Activated CD8-positive, alpha-beta memory T cell treated with anti-CD3 and anti-CD28 coated beads, Interleukin-2, amount 10 ng/mL, durations not matched to agents 7 days and 5 days (primary cell): ENCODE data around the gene ABI1. TPM values are rescaled to one million over a fixed set of nuclear protein-coding genes. Genes with fewer than 3 reads are reported as not detected.
A peak's percentile ranks its signal among the peaks of the same experiment; 100 is the strongest.

Experiments
- ATAC-seq: fragments of 150-1000 bp; cut with Tn5 transposase; one replicate; pipeline ENCODE4 v1.10.0; 2021; ENCODE audit warnings: moderate library complexity
- CTCF ChIA-PET: fragments of 350-600 bp; sonication (Branson Sonifier 250); formaldehyde crosslinking; loops from one replicate; lab custom pipeline; 2021; ENCODE audit warnings: antibody characterized with exemption; lab: Charles Lee
- DNase-seq: peaks from one replicate; pipeline ENCODE4 v3.0.0-alpha.2; 2020
- H3K27ac Mint-ChIP-seq: one replicate; pipeline ENCODE4 v1.8.0; 2021; ENCODE audit warnings: mild to moderate bottlenecking, mixed read lengths
- H3K27me3 Mint-ChIP-seq: one replicate; pipeline ENCODE4 v1.8.0; 2021; ENCODE audit warnings: mixed read lengths
- H3K36me3 Mint-ChIP-seq: one replicate; pipeline ENCODE4 v1.8.0; 2021; ENCODE audit warnings: mild to moderate bottlenecking, mixed read lengths
- H3K4me1 Mint-ChIP-seq: one replicate; pipeline ENCODE4 v1.8.0; 2021; ENCODE audit warnings: mixed read lengths
- H3K4me3 Mint-ChIP-seq: one replicate; pipeline ENCODE4 v1.8.0; 2021; ENCODE audit warnings: mild to moderate bottlenecking, moderate library complexity, mixed read lengths
- H3K9me3 Mint-ChIP-seq: one replicate; pipeline ENCODE4 v1.8.0; 2022; ENCODE audit warnings: low read depth, mixed read lengths
- total RNA-seq, 2 experiments: library from RNA; stranded (reverse); gene quantifications; one replicate each; pipeline ENCODE4 v1.2.3, GENCODE V29; 2021

Gene ABI1
- total RNA-seq, 2 experiments from 2014 or later = 55.1 to 55.4 TPM

DNA sequence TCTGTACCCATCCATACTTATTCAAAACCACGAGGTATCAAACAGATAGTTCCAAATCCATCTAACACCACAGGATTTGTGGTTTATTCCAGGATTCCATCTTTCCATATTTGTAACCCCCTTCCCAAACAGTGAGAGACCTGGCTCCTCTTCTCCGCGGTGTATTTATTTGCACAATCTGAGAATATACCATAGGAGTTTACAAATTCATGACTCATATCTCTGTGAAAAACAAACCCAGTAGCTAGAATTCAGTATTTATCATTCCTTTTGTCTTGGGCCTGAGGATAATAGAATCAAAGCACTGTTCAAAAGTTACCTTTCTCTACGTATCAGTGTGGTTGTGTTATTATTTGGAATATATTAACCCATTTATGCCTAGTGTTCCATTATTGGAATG, 131.4 kb downstream of the ABI1 start:
- DNase-seq = no peak
- Mint-ChIP-seq H3K4me1 (peaks cover 8% of the 10 kb centered on the region), H3K27ac (no peak overlapping the region), H3K27me3 (no peaks in the 10 kb centered on the region), H3K36me3 (peaks cover 40% of the 10 kb centered on the region), H3K4me3 (no peak overlapping the region), H3K9me3 (no peaks in the 10 kb centered on the region)
- CTCF ChIA-PET = interaction anchor here (0.7 to 1.9 kb wide), 4 partner anchors 23 to 153 kb away, joined by 3 to 6 read pairs (median 4); partner anchors contain the start of gene ABI1
- no peak for ATAC-seq

DNA sequence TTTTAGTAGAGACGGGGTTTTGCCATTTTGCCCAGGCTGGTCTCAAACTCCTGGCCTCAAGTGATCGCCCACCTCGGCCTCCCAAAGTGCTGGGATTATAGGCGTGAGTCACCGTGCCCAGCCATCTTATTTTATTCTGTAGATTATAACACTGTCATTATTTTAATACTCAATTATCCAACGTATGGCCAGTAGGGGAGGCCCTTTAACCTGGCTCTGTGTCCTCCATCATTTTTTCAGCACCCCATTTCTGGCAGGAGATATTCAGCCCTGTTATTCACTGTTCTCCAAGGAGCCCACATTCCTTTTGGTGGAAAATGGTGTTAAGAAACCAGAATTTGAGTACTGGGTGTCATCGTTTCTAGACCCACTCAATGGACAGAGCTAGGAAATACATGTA, 131.8 kb downstream of the ABI1 start:
- ATAC-seq (no peak), DNase-seq (no peak)
- Mint-ChIP-seq H3K9me3 (no peaks in the 10 kb centered on the region), H3K27ac (no peak overlapping the region), H3K4me1 (peaks cover 8% of the 10 kb centered on the region), H3K27me3 (no peaks in the 10 kb centered on the region), H3K4me3 (no peak overlapping the region), H3K36me3 (peaks cover 43% of the 10 kb centered on the region)
- CTCF ChIA-PET = interaction anchor here (0.7 to 3.5 kb wide), 5 partner anchors 11 to 153 kb away, joined by 3 to 27 read pairs (median 4); partner anchors contain the start of gene ABI1

DNA sequence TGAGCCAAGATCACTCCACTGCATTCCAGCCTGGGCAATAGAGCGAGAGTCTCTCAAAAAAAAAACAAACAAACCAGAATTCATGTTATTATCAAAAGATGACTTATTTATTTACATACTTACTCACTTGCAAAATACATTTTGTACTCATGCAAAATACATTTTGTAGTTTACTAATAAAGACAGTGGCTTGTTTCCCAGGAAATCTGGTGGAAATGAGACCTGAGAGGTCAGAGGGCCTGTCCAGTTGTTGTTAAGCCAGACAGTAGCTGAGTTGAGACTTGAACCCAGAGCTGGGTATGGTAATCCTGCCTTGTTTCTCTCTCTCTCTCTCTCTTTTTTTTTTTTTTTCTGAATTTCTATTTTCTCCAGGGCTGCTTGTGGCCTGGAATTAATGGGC, 133.8 kb downstream of the ABI1 start:
- no peaks in the 10 kb centered on the region for H3K9me3 Mint-ChIP-seq
- H3K36me3 Mint-ChIP-seq = peaks cover 44% of the 10 kb centered on the region
- H3K4me3 Mint-ChIP-seq = no peak overlapping the region
- CTCF ChIA-PET = interaction anchor here (0.7 to 3.5 kb wide), 19 partner anchors 9 to 480 kb away, joined by 3 to 65 read pairs (median 4); partner anchors contain the start of genes ABI1 and YME1L1
- H3K27ac Mint-ChIP-seq = no peak overlapping the region
- ATAC-seq (no peak), DNase-seq (no peak)
- H3K4me1 Mint-ChIP-seq = peaks cover 8% of the 10 kb centered on the region
- H3K27me3 Mint-ChIP-seq = no peaks in the 10 kb centered on the region

DNA sequence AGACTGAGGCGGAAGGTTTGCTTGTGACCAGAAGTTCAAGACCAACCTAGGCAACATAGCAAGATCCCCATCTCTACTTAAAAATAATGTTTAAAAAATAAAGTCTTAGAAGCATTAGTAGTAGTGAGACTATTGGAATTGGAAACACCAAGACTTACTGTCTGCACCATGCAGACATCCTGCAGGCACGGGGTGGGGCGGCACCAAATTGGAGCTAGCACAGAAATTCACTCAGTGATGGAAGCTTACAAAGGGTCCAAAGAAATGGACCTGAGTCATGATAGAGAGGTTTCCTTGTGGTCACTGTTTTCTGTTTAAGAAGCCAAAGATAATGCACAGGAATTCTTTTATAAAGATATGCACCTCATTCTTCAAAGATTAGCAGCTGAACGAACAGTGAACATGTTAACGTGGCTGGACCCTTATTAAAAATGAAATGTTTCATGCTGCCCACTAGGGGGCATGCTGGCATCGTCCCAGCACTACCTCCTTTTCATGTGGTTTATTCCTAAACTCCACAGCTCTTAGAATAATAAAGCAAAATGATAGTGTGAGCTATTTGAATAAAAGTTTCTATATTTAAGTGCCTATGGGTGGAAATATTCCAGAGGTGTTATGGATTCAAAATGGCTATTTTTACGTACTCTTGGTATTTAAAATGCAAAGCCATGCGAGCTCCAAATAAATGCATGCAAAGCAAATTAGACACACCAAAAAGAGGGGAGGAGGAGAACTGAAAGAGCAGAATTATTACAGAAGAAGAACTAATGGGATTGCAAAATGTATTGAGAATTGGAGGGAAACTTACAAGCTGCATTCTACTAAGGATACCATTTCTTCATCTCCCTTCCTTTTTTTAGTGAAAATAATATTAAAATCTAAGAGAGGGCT, 134.7 kb downstream of the ABI1 start:
- no peak for ATAC-seq
- peaks cover 18% of the 10 kb centered on the region for H3K4me1 Mint-ChIP-seq
- CTCF ChIA-PET = interaction anchor here (0.6 to 3.5 kb wide), 30 partner anchors 10 to 405 kb away, joined by 3 to 65 read pairs (median 4); partner anchors contain the start of genes ABI1 and PDSS1

DNA sequence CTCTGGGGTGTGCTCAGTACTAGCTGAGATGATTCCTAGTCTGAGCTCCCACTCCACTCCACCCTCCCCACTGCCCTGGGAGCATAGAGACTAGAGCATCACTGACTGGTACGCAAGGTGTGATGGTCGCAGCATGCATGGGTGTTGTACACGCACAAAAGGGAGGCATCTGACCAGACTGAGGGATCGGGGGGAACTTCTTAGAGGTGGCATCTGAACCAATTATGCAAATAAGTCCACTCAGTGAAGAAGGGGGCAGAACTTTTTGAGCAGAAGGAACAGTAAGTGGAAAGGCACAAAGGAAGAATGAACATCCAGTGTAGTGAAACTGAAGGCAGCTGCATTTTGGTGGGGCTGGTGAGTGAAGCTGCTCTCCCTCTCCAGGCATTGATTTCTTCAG, 137.7 kb downstream of the ABI1 start:
- no peaks in the 10 kb centered on the region for H3K27me3 Mint-ChIP-seq
- H3K4me1 Mint-ChIP-seq = peaks cover 22% of the 10 kb centered on the region
- no peak for DNase-seq
- CTCF ChIA-PET = interaction anchor here (0.9 to 1.4 kb wide), 3 partner anchors 12 to 159 kb away, joined by 3 to 9 read pairs (median 3); no protein-coding TSS in a partner anchor
- no peak for ATAC-seq
- H3K36me3 Mint-ChIP-seq = peaks cover 50% of the 10 kb centered on the region
- no peaks in the 10 kb centered on the region for H3K9me3 Mint-ChIP-seq
- H3K27ac Mint-ChIP-seq = peak overlapping the region; percentile 57
- no peak overlapping the region for H3K4me3 Mint-ChIP-seq

More for the DNA sequence above, 134.7 kb downstream of the ABI1 start:
- Mint-ChIP-seq H3K27me3 (no peaks in the 10 kb centered on the region), H3K9me3 (no peaks in the 10 kb centered on the region), H3K27ac (peak overlapping the region; percentile 28), H3K36me3 (peaks cover 40% of the 10 kb centered on the region), H3K4me3 (no peak overlapping the region)
- DNase-seq = peak; percentile 55

DNA sequence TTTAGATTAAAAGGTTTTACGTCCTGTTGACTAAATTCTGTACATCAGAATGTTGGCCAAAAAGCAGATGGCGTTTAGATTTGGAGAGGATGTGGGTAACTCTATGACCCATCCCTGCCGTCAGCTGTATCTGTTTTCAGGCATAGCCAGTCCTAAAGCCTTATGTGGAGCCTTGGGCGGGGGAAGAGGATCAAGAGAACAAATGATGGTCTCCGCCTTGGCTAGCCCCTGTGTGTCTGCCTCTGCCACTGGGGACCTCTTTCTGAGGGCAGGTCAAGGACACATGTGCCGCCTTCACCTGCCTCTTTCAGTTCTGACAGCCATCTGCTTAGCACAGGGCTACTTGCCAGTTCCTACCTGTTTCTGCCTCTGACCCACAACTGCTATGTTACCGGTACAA, 139.2 kb downstream of the ABI1 start:
- CTCF ChIA-PET = interaction anchor here (0.7 to 1.5 kb wide), 3 partner anchors 9 to 386 kb away, joined by 3 to 4 read pairs (median 3); partner anchors contain the start of gene ABI1

DNA sequence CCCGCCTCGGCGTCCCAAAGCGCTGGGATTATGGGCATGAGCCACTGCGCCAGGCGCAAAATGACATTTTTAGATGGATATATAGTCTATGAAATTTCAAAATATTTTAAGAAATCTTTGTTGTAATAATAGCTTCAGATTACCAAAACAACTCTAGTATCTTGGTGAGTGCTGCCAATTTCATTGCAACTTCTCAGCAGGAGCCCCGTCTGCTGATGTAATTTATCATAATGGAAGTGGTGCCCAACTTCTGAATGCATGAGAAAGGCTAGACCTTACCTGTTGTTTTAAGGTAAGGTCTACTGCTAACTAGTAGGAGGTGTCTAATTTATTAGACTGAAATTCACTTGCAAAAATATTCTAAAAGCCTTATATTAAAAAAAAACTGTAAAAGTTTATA, 143.3 kb downstream of the ABI1 start:
- no peak for DNase-seq
- CTCF ChIA-PET = interaction anchor here (4.6 kb wide), 1 partner anchor 9 kb away, joined by 21 read pairs; no protein-coding TSS in a partner anchor
- Mint-ChIP-seq H3K27ac (no peak overlapping the region), H3K4me1 (peaks cover 18% of the 10 kb centered on the region), H3K4me3 (no peak overlapping the region), H3K36me3 (peaks cover 46% of the 10 kb centered on the region), H3K9me3 (no peaks in the 10 kb centered on the region), H3K27me3 (no peaks in the 10 kb centered on the region)
- no peak for ATAC-seq

More for the DNA sequence above, 139.2 kb downstream of the ABI1 start:
- Mint-ChIP-seq H3K9me3 (no peaks in the 10 kb centered on the region), H3K27ac (peak overlapping the region; percentile 98), H3K36me3 (peaks cover 49% of the 10 kb centered on the region), H3K27me3 (no peaks in the 10 kb centered on the region), H3K4me1 (peaks cover 22% of the 10 kb centered on the region), H3K4me3 (peak overlapping the region; percentile 15)
- DNase-seq = peak; percentile 90
- peak; percentile 96 for ATAC-seq

DNA sequence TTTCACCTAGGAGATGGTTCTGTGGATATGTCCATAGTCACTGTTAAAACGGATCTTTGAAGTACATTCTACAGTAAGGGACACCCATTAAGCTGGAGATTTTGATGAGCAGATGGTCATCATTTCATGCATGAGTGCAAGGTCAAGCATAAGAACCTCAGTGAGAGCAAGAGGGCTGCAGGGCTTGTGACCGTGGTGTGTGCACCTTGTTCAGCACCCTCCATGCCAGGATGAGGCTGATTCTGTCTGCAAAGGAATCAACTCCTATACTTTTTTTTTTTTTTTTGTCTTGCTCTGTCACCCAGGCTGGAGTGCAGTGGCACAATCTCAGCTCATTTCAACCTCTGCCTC, 145.6 kb downstream of the ABI1 start:
- peaks cover 10% of the 10 kb centered on the region for H3K4me1 Mint-ChIP-seq
- H3K27me3 Mint-ChIP-seq = no peaks in the 10 kb centered on the region
- H3K9me3 Mint-ChIP-seq = no peaks in the 10 kb centered on the region
- H3K4me3 Mint-ChIP-seq = no peak overlapping the region
- no peak overlapping the region for H3K27ac Mint-ChIP-seq
- CTCF ChIA-PET = interaction anchor here (0.9 to 4.6 kb wide), 2 partner anchors 11 to 141 kb away, joined by 4 to 21 read pairs; no protein-coding TSS in a partner anchor
- no peak for DNase-seq
- peaks cover 56% of the 10 kb centered on the region for H3K36me3 Mint-ChIP-seq
- no peak for ATAC-seq

DNA sequence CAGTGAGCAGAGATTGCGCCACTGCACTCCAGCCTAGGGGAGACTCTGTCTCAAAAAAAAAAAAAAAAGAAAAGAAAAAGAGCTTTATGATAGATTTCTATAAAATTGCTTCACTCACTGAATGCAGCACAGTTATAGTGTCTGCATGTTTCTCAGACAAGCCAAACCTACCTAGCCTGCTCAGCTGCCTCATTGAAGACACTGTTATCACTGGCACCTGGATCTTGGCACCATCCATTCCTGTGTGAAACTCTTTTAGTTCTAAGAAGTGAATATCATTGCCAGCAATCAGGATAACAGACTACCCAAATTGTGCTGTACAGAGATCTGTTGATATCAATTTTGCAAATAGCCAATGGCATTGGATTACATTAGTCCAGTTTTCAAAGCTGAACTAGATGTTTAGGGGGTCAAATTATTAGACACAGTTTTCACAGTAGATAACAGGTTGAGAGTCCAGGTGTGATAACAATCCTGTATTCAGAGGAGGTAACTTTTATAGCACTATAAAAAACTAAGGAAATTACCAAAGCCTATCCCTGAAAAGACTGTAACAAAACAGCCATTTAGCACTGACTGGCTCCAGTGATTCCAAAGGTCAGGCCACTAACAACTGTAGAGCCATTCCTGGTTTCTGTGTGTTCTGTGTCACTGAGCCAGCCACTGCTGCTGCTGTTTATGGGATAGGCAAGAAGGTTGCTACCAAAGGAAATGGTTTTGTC, 146.2 kb downstream of the ABI1 start:
- Mint-ChIP-seq H3K36me3 (peaks cover 52% of the 10 kb centered on the region), H3K9me3 (no peaks in the 10 kb centered on the region), H3K27ac (peak overlapping the region; percentile 52), H3K4me3 (no peak overlapping the region), H3K4me1 (peaks cover 8% of the 10 kb centered on the region), H3K27me3 (no peaks in the 10 kb centered on the region)
- no peak for DNase-seq
- CTCF ChIA-PET = interaction anchor here (4.6 kb wide), 1 partner anchor 12 kb away, joined by 21 read pairs; no protein-coding TSS in a partner anchor
- ATAC-seq = no peak

DNA sequence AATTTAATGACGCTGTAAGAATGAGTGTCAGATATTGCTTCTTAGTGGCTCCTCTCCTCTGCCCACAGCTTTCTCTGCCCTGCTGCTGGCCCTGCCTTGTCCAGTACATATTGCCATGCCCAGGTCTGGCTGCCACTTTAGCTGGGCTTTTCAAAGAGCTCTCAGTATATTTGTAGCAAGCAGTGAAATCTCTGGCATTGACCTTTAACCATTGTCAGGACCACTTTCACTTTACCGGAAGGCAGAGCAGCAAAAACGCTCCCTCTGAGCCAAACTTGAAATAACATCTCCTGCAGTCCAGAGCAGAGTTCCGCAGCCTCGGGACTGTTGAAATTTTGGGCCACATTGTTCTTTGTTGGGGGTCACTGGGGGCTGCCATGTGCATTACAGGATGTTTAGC, 149.4 kb downstream of the ABI1 start:
- DNase-seq = no peak

DNA sequence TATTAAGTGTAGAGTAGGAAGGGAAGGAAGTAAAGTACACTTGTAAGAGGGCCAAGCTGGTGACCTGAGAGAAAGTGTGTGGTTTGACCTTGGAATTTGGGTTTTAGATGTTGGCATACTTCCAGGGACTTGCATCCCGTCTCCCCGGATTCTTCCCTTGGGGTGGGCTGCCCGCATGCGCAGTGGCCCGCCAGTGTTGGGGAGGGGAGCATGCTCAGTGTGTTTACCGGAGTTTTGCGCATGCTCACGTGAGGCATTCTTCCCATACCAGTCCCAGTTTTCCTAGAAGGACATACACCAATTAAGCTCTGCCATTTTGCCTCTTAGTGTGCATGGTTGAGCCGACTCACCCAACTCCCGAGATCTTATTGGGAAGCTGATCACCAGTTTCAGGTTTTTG, 153.8 kb downstream of the ABI1 start:
- H3K4me1 Mint-ChIP-seq = peaks cover 42% of the 10 kb centered on the region
- no peak overlapping the region for H3K4me3 Mint-ChIP-seq
- DNase-seq (no peak), ATAC-seq (no peak)
- CTCF ChIA-PET = interaction anchor here (1.6 kb wide), 1 partner anchor 24 kb away, joined by 3 read pairs; no protein-coding TSS in a partner anchor
- H3K27ac Mint-ChIP-seq = no peak overlapping the region
- no peaks in the 10 kb centered on the region for H3K9me3 Mint-ChIP-seq
- peaks cover 67% of the 10 kb centered on the region for H3K36me3 Mint-ChIP-seq
- H3K27me3 Mint-ChIP-seq = no peaks in the 10 kb centered on the region

More for the DNA sequence above, 149.4 kb downstream of the ABI1 start:
- H3K4me3 Mint-ChIP-seq = no peak overlapping the region
- H3K36me3 Mint-ChIP-seq = peaks cover 62% of the 10 kb centered on the region
- H3K27ac Mint-ChIP-seq = peak overlapping the region; percentile 8
- no peaks in the 10 kb centered on the region for H3K27me3 Mint-ChIP-seq
- H3K4me1 Mint-ChIP-seq = peaks cover 22% of the 10 kb centered on the region
- no peaks in the 10 kb centered on the region for H3K9me3 Mint-ChIP-seq
- CTCF ChIA-PET = no interaction called here
- ATAC-seq = no peak

DNA sequence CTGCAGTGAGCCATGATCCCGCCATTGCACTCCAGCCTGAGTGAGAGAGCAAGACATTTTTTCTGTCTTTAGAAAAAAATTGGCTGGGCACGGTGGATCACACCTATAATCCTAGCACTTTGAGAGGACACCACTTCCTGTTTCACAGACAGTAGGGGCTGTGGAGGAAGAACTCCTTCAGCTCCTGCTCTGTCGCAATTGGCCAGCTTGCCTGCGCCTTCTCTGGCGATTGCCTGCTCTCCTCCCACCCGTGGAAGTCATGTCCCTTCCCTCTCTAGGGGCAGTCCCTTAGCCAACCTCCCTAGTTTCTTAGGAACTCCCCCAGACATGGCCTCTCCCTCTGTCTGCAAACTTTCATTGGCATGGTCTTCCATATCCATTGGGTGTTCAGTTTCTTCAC, 154.6 kb downstream of the ABI1 start:
- Mint-ChIP-seq H3K4me1 (peaks cover 45% of the 10 kb centered on the region), H3K36me3 (peaks cover 64% of the 10 kb centered on the region), H3K27me3 (no peaks in the 10 kb centered on the region), H3K27ac (peak overlapping the region; percentile 58), H3K9me3 (no peaks in the 10 kb centered on the region), H3K4me3 (no peak overlapping the region)
- DNase-seq (no peak), ATAC-seq (peak; percentile 20)
- CTCF ChIA-PET = no interaction called here

DNA sequence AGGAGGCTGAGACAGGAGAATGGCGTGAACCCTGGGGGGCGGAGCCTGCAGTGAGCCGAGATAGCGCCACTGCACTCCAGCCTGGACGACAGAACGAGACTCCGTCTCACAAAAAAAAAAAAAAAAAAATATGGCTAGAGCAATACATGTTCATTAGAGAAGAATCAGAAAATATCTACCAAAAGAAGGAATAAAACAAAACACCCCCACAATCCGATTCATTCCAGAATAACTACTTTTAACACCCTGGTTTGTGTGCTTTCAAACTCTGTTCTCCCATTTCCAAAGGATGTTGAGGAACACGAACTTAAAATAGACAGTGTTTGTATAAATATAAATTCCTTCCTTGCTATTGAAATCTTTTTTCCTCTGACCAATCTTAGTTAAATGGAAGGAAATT, 156.8 kb downstream of the ABI1 start:
- CTCF ChIA-PET = no interaction called here
- no peaks in the 10 kb centered on the region for H3K27me3 Mint-ChIP-seq
- no peak for ATAC-seq
- H3K4me1 Mint-ChIP-seq = peaks cover 53% of the 10 kb centered on the region
- H3K36me3 Mint-ChIP-seq = peaks cover 70% of the 10 kb centered on the region
- DNase-seq = no peak
- no peak overlapping the region for H3K4me3 Mint-ChIP-seq
- H3K9me3 Mint-ChIP-seq = no peaks in the 10 kb centered on the region
- H3K27ac Mint-ChIP-seq = no peak overlapping the region
